H1 (cell line): ENCODE results near the gene DENND1A. TPM values are rescaled to one million over a fixed set of nuclear protein-coding genes. Genes with fewer than 3 reads are reported as not detected.

Experiments used
- CTCF ChIA-PET: fragments of 300-600 bp; sonication (Branson Sonifier 250); formaldehyde crosslinking; loops from one replicate; lab custom pipeline; 2021; ENCODE audit not compliant: partially characterized antibody; lab: Charles Lee
- POLR2A ChIA-PET: fragments of 300-600 bp; sonication (Branson Sonifier 250); formaldehyde crosslinking; loops from one replicate; lab custom pipeline; 2021; ENCODE audit warnings: inconsistent platforms; ENCODE audit not compliant: partially characterized antibody; lab: Charles Lee
- DNase-seq, 2 experiments: peaks; one replicate each; pipeline versions ENCODE4 v3.0.0 to v3.0.0-alpha.2; 2010 to 2022; ENCODE audit warnings: low spot score in 2 of 2, low read depth in 1 of 2, mixed read lengths in 1 of 2
- FAIRE-seq: peaks from 2 replicates; lab custom pipeline; 2011; peaks lifted over from hg19 to GRCh38; lab: Jason Lieb, UNC
- H2AFZ ChIP-seq: 2 replicates; pipeline ENCODE4 v1.8.1; 2012; ENCODE audit warnings: low read length, inconsistent platforms
- H2AK5ac ChIP-seq: 2 replicates; pipeline ENCODE4 v1.6.1; 2013; ENCODE audit warnings: low read depth, low read length
- H2BK120ac ChIP-seq: replicated peaks from 2 replicates; pipeline ENCODE3; 2013; ENCODE audit warnings: low read depth, low read length, inconsistent platforms
- H2BK12ac ChIP-seq: 2 replicates; pipeline ENCODE4 v1.6.1; 2013; ENCODE audit warnings: low read depth, low read length
- H2BK15ac ChIP-seq: 2 replicates; pipeline ENCODE4 v1.6.1; 2013; ENCODE audit warnings: low read length
- H2BK20ac ChIP-seq: 2 replicates; pipeline ENCODE4 v1.6.1; 2013; ENCODE audit warnings: low read length
- H2BK5ac ChIP-seq: 2 replicates; pipeline ENCODE4 v1.6.1; 2013; ENCODE audit warnings: low read depth, low read length
- H3K14ac ChIP-seq: 2 replicates; pipeline ENCODE4 v1.6.1; 2013; ENCODE audit warnings: inconsistent platforms; ENCODE audit not compliant: insufficient read length
- H3K18ac ChIP-seq: 2 replicates; pipeline ENCODE4 v1.6.1; 2013; ENCODE audit warnings: low read length; ENCODE audit errors: extremely low read depth
- H3K23ac ChIP-seq: 2 replicates; pipeline ENCODE4 v1.6.1; 2013; ENCODE audit warnings: inconsistent platforms; ENCODE audit not compliant: insufficient read length
- H3K23me2 ChIP-seq: 2 replicates; pipeline ENCODE4 v1.6.1; 2013; ENCODE audit warnings: low read depth, low read length
- H3K27ac ChIP-seq: 2 replicates; pipeline ENCODE4 v1.6.1; 2011; ENCODE audit warnings: low read depth, low read length, inconsistent platforms
- H3K27me3 ChIP-seq, 4 experiments: replicated peaks in 1 of 4; 1 replicate in 1 of 4; 2 replicates in 3 of 4; pipeline versions ENCODE4 v1.6.1 to v1.8.1; 2011 to 2013; ENCODE audit warnings: low read length in 3 of 4, mild to moderate bottlenecking in 3 of 4, inconsistent platforms in 2 of 4, mixed read lengths in 2 of 4, moderate library complexity in 1 of 4; ENCODE audit not compliant: control insufficient read depth in 3 of 4, insufficient read depth in 3 of 4; ENCODE audit errors: extremely low read depth in 1 of 4
- H3K36me3 ChIP-seq, 4 experiments: 2 replicates each; pipeline versions ENCODE4 v1.6.1 to v1.8.1; 2011 to 2013; ENCODE audit warnings: mild to moderate bottlenecking in 4 of 4, low read length in 3 of 4, moderate library complexity in 2 of 4, control low read depth in 1 of 4, inconsistent platforms in 1 of 4; ENCODE audit not compliant: insufficient read depth in 4 of 4, control insufficient read depth in 2 of 4
- H3K4ac ChIP-seq: replicated peaks from 2 replicates; pipeline ENCODE3; 2013; ENCODE audit warnings: low read length, low read depth, mixed read lengths, inconsistent platforms; ENCODE audit not compliant: insufficient read length
- H3K4me1 ChIP-seq, 4 experiments: replicated peaks in 1 of 4; 1 replicate in 1 of 4; 2 replicates in 3 of 4; pipeline versions ENCODE4 v1.6.1 to v1.8.1; 2011 to 2013; ENCODE audit warnings: low read length in 3 of 4, inconsistent platforms in 2 of 4, mixed read lengths in 1 of 4; ENCODE audit not compliant: insufficient read depth in 4 of 4, control insufficient read depth in 3 of 4
- H3K4me2 ChIP-seq, 2 experiments: 2 replicates each; pipeline versions ENCODE4 v1.6.1 to v1.8.1; 2011 to 2013; ENCODE audit warnings: low read depth in 2 of 2, low read length in 2 of 2, control low read depth in 1 of 2, inconsistent platforms in 1 of 2, mild to moderate bottlenecking in 1 of 2; ENCODE audit not compliant: insufficient read depth in 1 of 2
- H3K4me3 ChIP-seq, 4 experiments: fragments of 200-600, 300-600 bp in 1 of 4; sonication (generic), shearing (Covaris generic), sonication (Bioruptor Twin) in 1 of 4; 2 replicates each; pipeline versions ENCODE4 v1.5.1 to v1.8.1; 2011 to 2016; ENCODE audit warnings: low read length in 4 of 4, low read depth in 3 of 4, control low read depth in 2 of 4, inconsistent platforms in 2 of 4, mild to moderate bottlenecking in 2 of 4, mixed read lengths in 1 of 4, moderate library complexity in 1 of 4; ENCODE audit not compliant: insufficient read depth in 2 of 4; ENCODE audit errors: extremely low read depth in 1 of 4
- H3K56ac ChIP-seq: replicated peaks from 2 replicates; pipeline ENCODE3; 2013; ENCODE audit warnings: low read depth, mild to moderate bottlenecking, mixed read lengths, low read length, inconsistent platforms; ENCODE audit not compliant: insufficient read length
- H3K79me1 ChIP-seq: 2 replicates; pipeline ENCODE4 v1.6.1; 2013; ENCODE audit warnings: low read depth, low read length, control low read depth
- H3K79me2 ChIP-seq, 2 experiments: 2 replicates each; pipeline versions ENCODE4 v1.6.1 to v1.8.1; 2012 to 2013; ENCODE audit warnings: low read length in 2 of 2, mild to moderate bottlenecking in 2 of 2, inconsistent platforms in 1 of 2; ENCODE audit not compliant: insufficient read depth in 2 of 2, control insufficient read depth in 1 of 2
- H3K9ac ChIP-seq, 4 experiments: replicated peaks in 1 of 4; 1 replicate in 1 of 4; 2 replicates in 3 of 4; pipeline versions ENCODE4 v1.6.1 to v1.8.1; 2011 to 2013; ENCODE audit warnings: low read depth in 3 of 4, low read length in 3 of 4, control low read depth in 2 of 4, mild to moderate bottlenecking in 2 of 4, moderate library complexity in 2 of 4, inconsistent platforms in 1 of 4; ENCODE audit errors: extremely low read depth in 1 of 4
- H3K9me3 ChIP-seq, 2 experiments: 2 replicates each; pipeline versions ENCODE4 v1.6.1 to v1.8.1; 2012 to 2013; ENCODE audit warnings: mild to moderate bottlenecking in 2 of 2, moderate library complexity in 2 of 2, control low read depth in 1 of 2, inconsistent platforms in 1 of 2, low read depth in 1 of 2, low read length in 1 of 2, mixed read lengths in 1 of 2; ENCODE audit not compliant: insufficient read depth in 2 of 2
- H4K20me1 ChIP-seq, 2 experiments: replicated peaks in 1 of 2; 2 replicates each; pipeline versions ENCODE3 to v1.8.1; 2011 to 2013; ENCODE audit warnings: inconsistent platforms in 2 of 2, low read length in 2 of 2, mild to moderate bottlenecking in 1 of 2; ENCODE audit not compliant: insufficient read depth in 2 of 2, control insufficient read depth in 1 of 2
- H4K5ac ChIP-seq: 2 replicates; pipeline ENCODE4 v1.6.1; 2013; ENCODE audit warnings: low read length, low read depth, mixed read lengths, inconsistent platforms; ENCODE audit not compliant: insufficient read length
- H4K8ac ChIP-seq: 2 replicates; pipeline ENCODE4 v1.8.0; 2013; ENCODE audit warnings: mild to moderate bottlenecking, moderate library complexity, low read length, inconsistent platforms; ENCODE audit not compliant: insufficient read depth; ENCODE audit errors: extremely low read depth
- H4K91ac ChIP-seq: replicated peaks from 2 replicates; pipeline ENCODE3; 2013; ENCODE audit warnings: low read length, mixed read lengths, inconsistent platforms; ENCODE audit not compliant: insufficient read length
- ASH2L ChIP-seq: fragments of 200-600, 300-600 bp; sonication (generic); IDR thresholded peaks from one replicate; pipeline ENCODE4 v1.7.1; 2017; ENCODE audit warnings: low read length
- CBX5 ChIP-seq: fragments of 300-800, 300-1000 bp; sonication (generic); IDR thresholded peaks from 2 replicates; pipeline ENCODE4 v1.7.1; 2016; ENCODE audit warnings: antibody characterized with exemption, low read length, low read depth
- EZH2 ChIP-seq: fragments of 200-600 bp; sonication (generic); IDR thresholded peaks from 2 replicates; pipeline ENCODE4 v1.7.1; 2012; ENCODE audit warnings: low read depth, mild to moderate bottlenecking, moderate library complexity, low read length, inconsistent platforms; ENCODE audit not compliant: severe bottlenecking
- JUN ChIP-seq: IDR thresholded peaks from 2 replicates; pipeline ENCODE4 v1.6.1; 2011; ENCODE audit warnings: low read depth, mild to moderate bottlenecking, improper control_type of control experiment, low read length
- JUND ChIP-seq: IDR thresholded peaks from 2 replicates; pipeline ENCODE4 v1.6.1; 2011; ENCODE audit warnings: mild to moderate bottlenecking, improper control_type of control experiment, low read length
- NANOG ChIP-seq: IDR thresholded peaks from 2 replicates; pipeline ENCODE4 v1.6.1; 2011; ENCODE audit warnings: low read length, low read depth, mild to moderate bottlenecking, inconsistent platforms; ENCODE audit not compliant: insufficient read depth, poor library complexity, severe bottlenecking
- SRF ChIP-seq: IDR thresholded peaks from 2 replicates; pipeline ENCODE4 v1.6.1; 2011; ENCODE audit warnings: mild to moderate bottlenecking, low read depth, low read length, moderate library complexity
- ZNF274 ChIP-seq: IDR thresholded peaks from 2 replicates; pipeline ENCODE4 v1.7.0; 2012; ENCODE audit warnings: low read length, borderline replicate concordance; ENCODE audit errors: extremely low read depth
- WGBS, 2 experiments: shearing (Covaris generic) in 1 of 2; methylation state at CpG; one replicate each; pipeline versions ENCODE4 v1.1.6 to v1.1.7; 2013 to 2015; ENCODE audit warnings: low lambda C conversion rate in 2 of 2, mixed read lengths in 2 of 2, inconsistent platforms in 1 of 2, low coverage in 1 of 2, missing lambda C conversion rate in 1 of 2; ENCODE audit not compliant: insufficient replicate concordance in 2 of 2, insufficient coverage in 1 of 2, insufficient read length in 1 of 2; ENCODE audit errors: extremely low coverage in 1 of 2, missing lambda C conversion rate in 1 of 2; 5-methylcytosine and 5-hydroxymethylcytosine counted together
- polyA plus RNA-seq, 7 experiments: library from polyadenylated mRNA; depleted of rRNA in 3 of 7; stranded (reverse) in 5 of 7; unstranded in 2 of 7; fragments of >200 nt in 5 of 7; fragments of 200-250 nt in 2 of 7; gene quantifications; 1 replicate in 5 of 7; 2 replicates in 1 of 7; 4 replicates in 1 of 7; pipeline versions ENCODE4 v1.2.1 to v1.2.3, GENCODE V29; 2011 to 2013; ENCODE audit warnings: missing spikeins in 2 of 7, mixed read lengths in 2 of 7
- total RNA-seq: library from RNA; stranded (reverse); fragmentation: NEBNext Ultra II Directional; extraction: Animal tissue kit (Norgen Biotek cat#: 25700); gene quantifications from 2 replicates; pipeline ENCODE4 v1.2.1, GENCODE V29; 2021
- TF ChIP-seq, protein P1 (sequence below): IDR thresholded peaks from 2 replicates; pipeline ENCODE4 v1.6.1; 2011; ENCODE audit warnings: low read length, improper control_type of control experiment
- TF ChIP-seq, protein P2 (sequence below), 3 experiments: IDR thresholded peaks; 1 replicate in 2 of 3; 2 replicates in 1 of 3; pipeline versions ENCODE4 v1.5.1 to v1.6.1; 2011; ENCODE audit warnings: low read length in 3 of 3, mild to moderate bottlenecking in 3 of 3, inconsistent platforms in 2 of 3, low read depth in 1 of 3, moderate library complexity in 1 of 3; ENCODE audit not compliant: insufficient read depth in 1 of 3; ENCODE audit errors: control extremely low read depth in 1 of 3

Gene DENND1A
- total and polyA plus RNA-seq, 2 of the 8 experiments (the other 6 are each of a cell fraction or from before 2014, with no cell fraction given) = 24.1 to 26.4 TPM

GRCh38 chr9:123795336-123795735 is 134.6 kb downstream of the DENND1A start:
- Histone ChIP-seq H2AFZ (no peak overlapping the region), H2BK120ac (no peak overlapping the region), H3K27me3 (no peaks in the 10 kb centered on the region), H3K4me1 (peaks cover 0 to 3% (median 0%) of the 10 kb centered on the region in 4 experiments; a peak in 2 of 7 replicates), H4K5ac (no peak overlapping the region), H2BK20ac (no peak overlapping the region), H2BK5ac (no peak overlapping the region), H3K18ac (no peak overlapping the region), H2BK12ac (no peak overlapping the region), H2AK5ac (no peak overlapping the region), H3K23ac (no peak overlapping the region), H3K4me2 (no peak overlapping the region), H4K8ac (no peak overlapping the region), H3K36me3 (no peaks in the 10 kb centered on the region), H3K9me3 (no peaks in the 10 kb centered on the region), H3K4ac (no peak overlapping the region), H4K20me1 (no peaks in the 10 kb centered on the region), H3K14ac (no peak overlapping the region), H3K79me2 (peaks cover 3 to 5% of the 10 kb centered on the region in 2 experiments; a peak in 2 of 4 replicates), H2BK15ac (no peak overlapping the region), H4K91ac (no peak overlapping the region), H3K27ac (no peak overlapping the region), H3K79me1 (no peaks in the 10 kb centered on the region), H3K9ac (no peak overlapping the region), H3K4me3 (no peak overlapping the region), H3K23me2 (no peaks in the 10 kb centered on the region), H3K56ac (no peak overlapping the region)
- DNase-seq (no peak), FAIRE-seq (no peak)
- ChIA-PET POLR2A (no interaction called here), CTCF (interaction anchor here (1.2 to 1.4 kb wide), 2 partner anchors 10 to 57 kb away, joined by 3 to 5 read pairs; no protein-coding TSS in a partner anchor)
- 89% methylated on average over 7 of the region's 7 CpGs; no CpG with 5 or more reads in 1 of the 2 experiments for WGBS, 2 experiments
- TF ChIP-seq ASH2L (no peak), CBX5 (no peak), EZH2 (no peak), JUN (no peak), JUND (no peak), ZNF274 (no peak), SRF (no peak), NANOG (no peak)
- TF ChIP-seq, protein P1, sequence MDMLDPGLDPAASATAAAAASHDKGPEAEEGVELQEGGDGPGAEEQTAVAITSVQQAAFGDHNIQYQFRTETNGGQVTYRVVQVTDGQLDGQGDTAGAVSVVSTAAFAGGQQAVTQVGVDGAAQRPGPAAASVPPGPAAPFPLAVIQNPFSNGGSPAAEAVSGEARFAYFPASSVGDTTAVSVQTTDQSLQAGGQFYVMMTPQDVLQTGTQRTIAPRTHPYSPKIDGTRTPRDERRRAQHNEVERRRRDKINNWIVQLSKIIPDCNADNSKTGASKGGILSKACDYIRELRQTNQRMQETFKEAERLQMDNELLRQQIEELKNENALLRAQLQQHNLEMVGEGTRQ = no peak
- TF ChIP-seq, protein P2, sequence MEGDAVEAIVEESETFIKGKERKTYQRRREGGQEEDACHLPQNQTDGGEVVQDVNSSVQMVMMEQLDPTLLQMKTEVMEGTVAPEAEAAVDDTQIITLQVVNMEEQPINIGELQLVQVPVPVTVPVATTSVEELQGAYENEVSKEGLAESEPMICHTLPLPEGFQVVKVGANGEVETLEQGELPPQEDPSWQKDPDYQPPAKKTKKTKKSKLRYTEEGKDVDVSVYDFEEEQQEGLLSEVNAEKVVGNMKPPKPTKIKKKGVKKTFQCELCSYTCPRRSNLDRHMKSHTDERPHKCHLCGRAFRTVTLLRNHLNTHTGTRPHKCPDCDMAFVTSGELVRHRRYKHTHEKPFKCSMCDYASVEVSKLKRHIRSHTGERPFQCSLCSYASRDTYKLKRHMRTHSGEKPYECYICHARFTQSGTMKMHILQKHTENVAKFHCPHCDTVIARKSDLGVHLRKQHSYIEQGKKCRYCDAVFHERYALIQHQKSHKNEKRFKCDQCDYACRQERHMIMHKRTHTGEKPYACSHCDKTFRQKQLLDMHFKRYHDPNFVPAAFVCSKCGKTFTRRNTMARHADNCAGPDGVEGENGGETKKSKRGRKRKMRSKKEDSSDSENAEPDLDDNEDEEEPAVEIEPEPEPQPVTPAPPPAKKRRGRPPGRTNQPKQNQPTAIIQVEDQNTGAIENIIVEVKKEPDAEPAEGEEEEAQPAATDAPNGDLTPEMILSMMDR (IDR thresholded peaks at IDR 0.05; ENCODE audit: control extremely low read depth in 1 of 3, insufficient read depth in 1 of 3, low read depth in 1 of 3, low read length in 3 of 3) = no peak
